ENCODE data around the gene RABGAP1L. TPM values are rescaled to one million over a fixed set of nuclear protein-coding genes. Genes with fewer than 3 reads are reported as not detected.
"Not testable (repeated sequence)": the region's sequence is repeated elsewhere in the genome, so short reads cannot be mapped to it uniquely, and the experiment has no call there.

Gene RABGAP1L
- total and polyA plus RNA-seq, 2 donors (not counting 3 experiments of a cell fraction or from before 2014, with no cell fraction given), result 6.4 to 22.2 TPM

GRCh38 chr1:174143727-174144396, 15.5 kb upstream of the RABGAP1L start:
- FAIRE-seq; H3K4me1 ChIP-seq (ENCODE audit: control insufficient read depth, extremely low read depth, insufficient read depth, low read length); H3K27ac ChIP-seq (ENCODE audit: insufficient read depth, low read depth, low read length); dilution Hi-C loops (cut with MboI; ENCODE audit: extremely low pct_ligation_motif_present, low sequenced_read_pairs); H3K79me2 ChIP-seq (ENCODE audit: control insufficient read depth, insufficient read depth, low read length); H3K4me2 ChIP-seq (ENCODE audit: insufficient read depth, low read length); intact Hi-C loops (cut with micrococcal nuclease); H3K27me3 ChIP-seq (ENCODE audit: control insufficient read depth in 2 of 2, insufficient read depth in 2 of 2, low read length in 2 of 2); H3K36me3 ChIP-seq (ENCODE audit: control insufficient read depth in 2 of 2, extremely low read depth in 1 of 2, insufficient read depth in 2 of 2, low read length in 2 of 2); H3K9me1 ChIP-seq (replicated peaks; ENCODE audit: control insufficient read depth, extremely low read depth, insufficient read depth, low read length); H2AFZ ChIP-seq (ENCODE audit: low read depth, low read length); H3K9ac ChIP-seq (replicated peaks; ENCODE audit: extremely low read depth, insufficient read depth, low read length); H3K9me3 ChIP-seq (replicated peaks; ENCODE audit: control insufficient read depth, insufficient read depth, low read length); BruUV-seq (replicated peaks); DNase-seq (ENCODE audit: low read depth, low spot score); H4K20me1 ChIP-seq (replicated peaks; ENCODE audit: control insufficient read depth, extremely low read depth, insufficient read depth, low read length); H3K4me3 ChIP-seq (replicated peaks in 1 of 3; ENCODE audit: insufficient read depth in 1 of 3, low read depth in 1 of 3, low read length in 3 of 3): not testable (repeated sequence)
- ChIA-PET CTCF (interaction anchor here (1.0 kb wide), 1 partner anchor 74 kb away, joined by 4 read pairs; no protein-coding TSS in a partner anchor), POLR2A (interaction anchor here (0.7 kb wide), 1 partner anchor 13 kb away, joined by 5 read pairs; no protein-coding TSS in a partner anchor)

- H4K20me1 ChIP-seq (replicated peaks; ENCODE audit: control insufficient read depth, extremely low read depth, insufficient read depth, low read length); H3K9me1 ChIP-seq (replicated peaks; ENCODE audit: control insufficient read depth, extremely low read depth, insufficient read depth, low read length); H3K4me3 ChIP-seq (replicated peaks in 1 of 3; ENCODE audit: insufficient read depth in 1 of 3, low read depth in 1 of 3, low read length in 3 of 3); H3K9me3 ChIP-seq (replicated peaks; ENCODE audit: control insufficient read depth, insufficient read depth, low read length); H3K9ac ChIP-seq (replicated peaks; ENCODE audit: extremely low read depth, insufficient read depth, low read length); H3K27me3 ChIP-seq (ENCODE audit: control insufficient read depth in 2 of 2, insufficient read depth in 2 of 2, low read length in 2 of 2); H3K36me3 ChIP-seq (ENCODE audit: control insufficient read depth in 2 of 2, extremely low read depth in 1 of 2, insufficient read depth in 2 of 2, low read length in 2 of 2); H3K79me2 ChIP-seq (ENCODE audit: control insufficient read depth, insufficient read depth, low read length); FAIRE-seq; H3K27ac ChIP-seq (ENCODE audit: insufficient read depth, low read depth, low read length); DNase-seq (ENCODE audit: low read depth, low spot score); POLR2A ChIA-PET; intact Hi-C loops (cut with micrococcal nuclease); H3K4me1 ChIP-seq (ENCODE audit: control insufficient read depth, extremely low read depth, insufficient read depth, low read length); H2AFZ ChIP-seq (ENCODE audit: low read depth, low read length); H3K4me2 ChIP-seq (ENCODE audit: insufficient read depth, low read length); dilution Hi-C loops (cut with MboI; ENCODE audit: extremely low pct_ligation_motif_present, low sequenced_read_pairs); BruUV-seq (replicated peaks): not testable (repeated sequence)
- CTCF ChIA-PET, result interaction anchor here (1.0 kb wide), 1 partner anchor 74 kb away, joined by 4 read pairs; no protein-coding TSS in a partner anchor
Observed at GRCh38 chr1:174144397-174144783, 14.9 kb upstream of the RABGAP1L start.

Data from endothelial cell of umbilical vein (primary cell).